GM19395 (cell line): Measurements from ENCODE around the gene SMCP.
A peak's percentile ranks its signal among the peaks of the same experiment; 100 is the strongest.

Experiments used
- ATAC-seq: cut with Tn5 transposase; IDR thresholded peaks from one replicate; pipeline ENCODE4 v1.9.1; 2021; ENCODE audit warnings: mild to moderate bottlenecking, moderate library complexity; ENCODE audit not compliant: unreplicated experiment

SMCP gene

GRCh38 chr1:152886085-152886484, 8.0 kb downstream of the SMCP start:
- ATAC-seq, result no peak

GRCh38 chr1:152886758-152887409, 8.8 kb downstream of the SMCP start:
- ATAC-seq, result no peak

- ATAC-seq, result no peak
Measured at GRCh38 chr1:152888126-152888525, 10.0 kb downstream of the SMCP start.

- ATAC-seq, result no peak
Measured at GRCh38 chr1:152899027-152899426, 20.9 kb downstream of the SMCP start.

- ATAC-seq, result no peak
Measured at GRCh38 chr1:152899883-152900282, 21.8 kb downstream of the SMCP start.

GRCh38 chr1:152901631-152902030, 23.5 kb downstream of the SMCP start:
- ATAC-seq, result no peak

- ATAC-seq, result no peak
Measured at GRCh38 chr1:152902636-152903035, 24.5 kb downstream of the SMCP start.

- ATAC-seq, result no peak
Measured at GRCh38 chr1:152904688-152905440, 26.7 kb downstream of the SMCP start.

- ATAC-seq, result no peak
Measured at GRCh38 chr1:152906023-152906565, 28.0 kb downstream of the SMCP start.

- ATAC-seq, result peak; percentile 70
Measured at GRCh38 chr1:152907686-152908601, 29.8 kb downstream of the SMCP start, which contains the start of gene IVL. IVL (plus strand) TSS chr1:152908546; CDS start chr1:152909798, 1,252 bp downstream.

GRCh38 chr1:152909206-152909605, 31.1 kb downstream of the SMCP start:
- ATAC-seq, result no peak

GRCh38 chr1:152912471-152912870, 34.3 kb downstream of the SMCP start:
- no peak for ATAC-seq

GRCh38 chr1:152912900-152913299, 34.8 kb downstream of the SMCP start:
- ATAC-seq, result no peak

GRCh38 chr1:152917794-152918193, 39.7 kb downstream of the SMCP start:
- no peak for ATAC-seq

- no peak for ATAC-seq
Measured at GRCh38 chr1:152919071-152919470, 40.9 kb downstream of the SMCP start.

- ATAC-seq, result no peak
Measured at GRCh38 chr1:152924191-152924590, 46.1 kb downstream of the SMCP start.

- no peak for ATAC-seq
Measured at GRCh38 chr1:152926091-152926490, 48.0 kb downstream of the SMCP start.

- no peak for ATAC-seq
Measured at GRCh38 chr1:152928671-152929070, 50.5 kb downstream of the SMCP start.

- no peak for ATAC-seq
Measured at GRCh38 chr1:152932170-152932811, 54.2 kb downstream of the SMCP start.

- ATAC-seq, result no peak
Measured at GRCh38 chr1:152933196-152933595, 55.1 kb downstream of the SMCP start.
